Neural progenitor cell (in vitro differentiated cells): Measurements from ENCODE around the gene CYBA. TPM values are rescaled to one million over a fixed set of nuclear protein-coding genes. Genes with fewer than 3 reads are reported as not detected.

Experiments used
- DNase-seq: peaks from one replicate; pipeline ENCODE4 v3.0.0-alpha.2; 2016; ENCODE audit warnings: low spot score
- H2AFZ ChIP-seq: fragments of 200-600 bp; sonication (generic); replicated peaks from 2 replicates; pipeline ENCODE4 v1.6.1; 2016; ENCODE audit warnings: antibody characterized with exemption
- H3F3A ChIP-seq: fragments of 200-600 bp; sonication (generic); 2 replicates; pipeline ENCODE4 v1.6.1; 2016; ENCODE audit warnings: antibody characterized with exemption, low read depth
- H3K27ac ChIP-seq: fragments of 200-600 bp; sonication (generic); 2 replicates; pipeline ENCODE4 v1.5.1; 2016; ENCODE audit warnings: mild to moderate bottlenecking
- H3K27me3 ChIP-seq: fragments of 200-600 bp; sonication (generic); 2 replicates; pipeline ENCODE4 v1.6.1; 2016; ENCODE audit warnings: mild to moderate bottlenecking, moderate library complexity
- H3K36me3 ChIP-seq: fragments of 200-600 bp; sonication (generic); 2 replicates; pipeline ENCODE4 v1.5.1; 2016
- H3K4me1 ChIP-seq: fragments of 200-600 bp; sonication (generic); 2 replicates; pipeline ENCODE4 v1.6.1; 2016; ENCODE audit warnings: mixed run types
- H3K4me2 ChIP-seq: fragments of 200-600 bp; sonication (generic); 2 replicates; pipeline ENCODE4 v1.6.1; 2016
- H3K4me3 ChIP-seq: fragments of 200-600 bp; sonication (generic); 2 replicates; pipeline ENCODE4 v1.5.1; 2016
- H3K79me2 ChIP-seq: fragments of 200-600 bp; sonication (generic); 2 replicates; pipeline ENCODE4 v1.6.1; 2016; ENCODE audit warnings: low read depth
- H3K9ac ChIP-seq: fragments of 200-600 bp; sonication (generic); 2 replicates; pipeline ENCODE4 v1.6.1; 2016
- H3K9me3 ChIP-seq: fragments of 200-600 bp; sonication (generic); 2 replicates; pipeline ENCODE4 v1.5.1; 2016; ENCODE audit warnings: low read depth
- H4K20me1 ChIP-seq: fragments of 200-600 bp; sonication (generic); 2 replicates; pipeline ENCODE4 v1.6.1; 2016; ENCODE audit warnings: low read depth
- H3K27ac Mint-ChIP-seq: 3 replicates; pipeline ENCODE4 v1.8.0; 2021; ENCODE audit warnings: mixed read lengths
- H3K27me3 Mint-ChIP-seq: 2 replicates; pipeline ENCODE4 v1.8.0; 2022; ENCODE audit warnings: low read depth, mild to moderate bottlenecking, inconsistent platforms, moderate library complexity, mixed read lengths; ENCODE audit not compliant: insufficient read depth
- H3K36me3 Mint-ChIP-seq: 3 replicates; pipeline ENCODE4 v1.8.0; 2021; ENCODE audit warnings: mixed read lengths
- H3K4me1 Mint-ChIP-seq: 3 replicates; pipeline ENCODE4 v1.8.0; 2021; ENCODE audit warnings: mixed read lengths
- H3K4me3 Mint-ChIP-seq: 3 replicates; pipeline ENCODE4 v1.8.0; 2021; ENCODE audit warnings: mild to moderate bottlenecking, moderate library complexity, mixed read lengths
- H3K9me3 Mint-ChIP-seq: 3 replicates; pipeline ENCODE4 v1.8.0; 2020; ENCODE audit warnings: mixed read lengths
- CTCF ChIP-seq: fragments of 200-600 bp; sonication (generic); IDR thresholded peaks from 2 replicates; pipeline ENCODE4 v1.5.1; 2017; ENCODE audit warnings: antibody characterized with exemption, mild to moderate bottlenecking
- EZH2 ChIP-seq: fragments of 200-600 bp; sonication (generic); IDR thresholded peaks from 2 replicates; pipeline ENCODE4 v1.6.1; 2017; ENCODE audit warnings: antibody characterized with exemption, mild to moderate bottlenecking, moderate library complexity
- EZH2phosphoT487 ChIP-seq: fragments of 200-600 bp; sonication (generic); IDR thresholded peaks from 2 replicates; pipeline ENCODE4 v1.6.1; 2017; ENCODE audit warnings: antibody characterized with exemption
- total RNA-seq: library from RNA; depleted of rRNA; stranded (reverse); fragments of >200 nt; gene quantifications from 2 replicates; pipeline ENCODE4 v1.2.3, GENCODE V29; 2015; ENCODE audit warnings: low replicate concordance

CYBA gene
- total RNA-seq, result 29.9 and 101 TPM in 2 replicates

GRCh38 chr16:88650749-88651275, at the start of gene CYBA:
CYBA (minus strand) TSS chr16:88651053; CDS start chr16:88651013, 40 bp downstream.
- no peak within 1 kb of the TSS for H3K27ac ChIP-seq
- H3F3A ChIP-seq, result peaks cover 6% of the 10 kb centered on the region
- no peaks in the 10 kb centered on the region for H3K9me3 ChIP-seq
- peaks cover 14% of the 10 kb centered on the region for H3K4me1 Mint-ChIP-seq
- H3K9ac ChIP-seq, result peak within 1 kb of the TSS; percentile 48
- H3K36me3 Mint-ChIP-seq, result peaks cover 2% of the 10 kb centered on the region
- H3K79me2 ChIP-seq, result peaks cover 8% of the 10 kb centered on the region
- no peaks in the 10 kb centered on the region for H3K36me3 ChIP-seq
- no peaks in the 10 kb centered on the region for H3K27me3 ChIP-seq
- peak; percentile 72 for DNase-seq
- H2AFZ ChIP-seq, result no peak within 1 kb of the TSS
- H3K4me3 Mint-ChIP-seq, result peak within 1 kb of the TSS; percentile 84
- no peak within 1 kb of the TSS for H3K27ac Mint-ChIP-seq
- peaks cover 10% of the 10 kb centered on the region for H3K4me1 ChIP-seq
- peak within 1 kb of the TSS; percentile 95 for H3K4me2 ChIP-seq
- peaks cover 7% of the 10 kb centered on the region for H3K27me3 Mint-ChIP-seq
- H3K9me3 Mint-ChIP-seq, result no peaks in the 10 kb centered on the region
- peak within 1 kb of the TSS; percentile 79 for H3K4me3 ChIP-seq
- TF ChIP-seq EZH2phosphoT487 (no peak), EZH2 (no peak), CTCF (no peak)
- peaks cover 20% of the 10 kb centered on the region for H4K20me1 ChIP-seq

GRCh38 chr16:88700322-88700635, 49.4 kb upstream of the CYBA start:
- H3K9me3 Mint-ChIP-seq, result no peaks in the 10 kb centered on the region
- Histone ChIP-seq H4K20me1 (peaks cover 15% of the 10 kb centered on the region), H3K79me2 (peaks cover 14% of the 10 kb centered on the region), H3K4me2 (no peak overlapping the region), H3K4me1 (peaks cover 4% of the 10 kb centered on the region), H3K27me3 (no peaks in the 10 kb centered on the region), H3K36me3 (no peaks in the 10 kb centered on the region), H3K4me3 (no peak overlapping the region), H3K9ac (no peak overlapping the region), H3K27ac (no peak overlapping the region), H2AFZ (no peak overlapping the region), H3K9me3 (no peaks in the 10 kb centered on the region), H3F3A (no peaks in the 10 kb centered on the region)
- no peak overlapping the region for H3K4me3 Mint-ChIP-seq
- H3K27me3 Mint-ChIP-seq, result peaks cover 2% of the 10 kb centered on the region
- TF ChIP-seq CTCF, result no peak
- no peak for TF ChIP-seq EZH2phosphoT487
- TF ChIP-seq EZH2, result no peak
- H3K36me3 Mint-ChIP-seq, result no peaks in the 10 kb centered on the region
- no peak for DNase-seq
- peaks cover 10% of the 10 kb centered on the region for H3K4me1 Mint-ChIP-seq
- no peak overlapping the region for H3K27ac Mint-ChIP-seq

GRCh38 chr16:88699180-88699579, 48.3 kb upstream of the CYBA start:
- no peaks in the 10 kb centered on the region for H3K9me3 ChIP-seq
- no peak overlapping the region for H3K4me3 Mint-ChIP-seq
- peaks cover 2% of the 10 kb centered on the region for H3K27me3 Mint-ChIP-seq
- no peak overlapping the region for H3K4me2 ChIP-seq
- no peak overlapping the region for H3K9ac ChIP-seq
- H3K79me2 ChIP-seq, result peaks cover 3% of the 10 kb centered on the region
- no peaks in the 10 kb centered on the region for H3F3A ChIP-seq
- DNase-seq, result no peak
- peaks cover 4% of the 10 kb centered on the region for H3K4me1 Mint-ChIP-seq
- H3K27ac ChIP-seq, result no peak overlapping the region
- H4K20me1 ChIP-seq, result peaks cover 4% of the 10 kb centered on the region
- no peaks in the 10 kb centered on the region for H3K36me3 Mint-ChIP-seq
- no peaks in the 10 kb centered on the region for H3K9me3 Mint-ChIP-seq
- H3K4me1 ChIP-seq, result no peaks in the 10 kb centered on the region
- H3K36me3 ChIP-seq, result no peaks in the 10 kb centered on the region
- H3K27me3 ChIP-seq, result no peaks in the 10 kb centered on the region
- TF ChIP-seq CTCF, result no peak
- no peak for TF ChIP-seq EZH2
- TF ChIP-seq EZH2phosphoT487, result no peak
- no peak overlapping the region for H3K4me3 ChIP-seq
- H3K27ac Mint-ChIP-seq, result no peak overlapping the region
- no peak overlapping the region for H2AFZ ChIP-seq
